Trophoblast cell (in vitro differentiated cells and primary cell): ENCODE measurements around the gene CFAP57.

Experiments
- DNase-seq, 2 donors: peaks; one replicate each; pipeline ENCODE4 v3.0.0-alpha.2; 2016
- H2AFZ ChIP-seq: 2 replicates; pipeline ENCODE4 v1.6.1; 2013; ENCODE audit warnings: low read length, moderate library complexity, mild to moderate bottlenecking; ENCODE audit not compliant: insufficient read depth, poor library complexity
- H2AK5ac ChIP-seq: 2 replicates; pipeline ENCODE4 v1.6.1; 2013; ENCODE audit warnings: mild to moderate bottlenecking, low read length
- H2BK120ac ChIP-seq: 2 replicates; pipeline ENCODE4 v1.6.1; 2013; ENCODE audit warnings: low read length, mild to moderate bottlenecking, moderate library complexity; ENCODE audit not compliant: insufficient read depth, poor library complexity
- H2BK12ac ChIP-seq: 2 replicates; pipeline ENCODE4 v1.6.1; 2013; ENCODE audit warnings: mild to moderate bottlenecking, low read length, moderate library complexity
- H2BK5ac ChIP-seq: 2 replicates; pipeline ENCODE4 v1.6.1; 2013; ENCODE audit warnings: low read length, low read depth, moderate library complexity, mild to moderate bottlenecking; ENCODE audit not compliant: poor library complexity
- H3K14ac ChIP-seq: 2 replicates; pipeline ENCODE4 v1.6.1; 2013; ENCODE audit warnings: mild to moderate bottlenecking, low read length
- H3K18ac ChIP-seq: 2 replicates; pipeline ENCODE4 v1.6.1; 2013; ENCODE audit warnings: mild to moderate bottlenecking, low read length
- H3K23ac ChIP-seq: 2 replicates; pipeline ENCODE4 v1.6.1; 2013; ENCODE audit warnings: low read length
- H3K27ac ChIP-seq: 2 replicates; pipeline ENCODE4 v1.5.1; 2013; ENCODE audit warnings: low read depth, mild to moderate bottlenecking, inconsistent platforms, low read length, moderate library complexity
- H3K27me3 ChIP-seq: 2 replicates; pipeline ENCODE4 v1.6.1; 2013; ENCODE audit warnings: inconsistent platforms, mild to moderate bottlenecking, low read length, moderate library complexity; ENCODE audit not compliant: insufficient read depth
- H3K36me3 ChIP-seq, 2 experiments: 1 replicate in 1 of 2; 2 replicates in 1 of 2; pipeline ENCODE4 v1.6.1; 2013; ENCODE audit warnings: low read length in 2 of 2, mild to moderate bottlenecking in 2 of 2, moderate library complexity in 1 of 2; ENCODE audit not compliant: insufficient read depth in 2 of 2, control insufficient read depth in 1 of 2
- H3K4ac ChIP-seq: 2 replicates; pipeline ENCODE4 v1.6.1; 2013; ENCODE audit warnings: low read depth, mild to moderate bottlenecking, low read length, moderate library complexity
- H3K4me1 ChIP-seq, 2 experiments: 1 replicate in 1 of 2; 2 replicates in 1 of 2; pipeline ENCODE4 v1.6.1; 2013; ENCODE audit warnings: low read length in 2 of 2, mild to moderate bottlenecking in 2 of 2, moderate library complexity in 1 of 2; ENCODE audit not compliant: insufficient read depth in 2 of 2, control insufficient read depth in 1 of 2
- H3K4me2 ChIP-seq: 2 replicates; pipeline ENCODE4 v1.6.1; 2013; ENCODE audit warnings: inconsistent platforms, mild to moderate bottlenecking, low read length, moderate library complexity
- H3K4me3 ChIP-seq: 2 replicates; pipeline ENCODE4 v1.5.1; 2013; ENCODE audit warnings: mild to moderate bottlenecking, low read depth, low read length, inconsistent platforms
- H3K79me1 ChIP-seq: one replicate; pipeline ENCODE4 v1.6.1; 2013; ENCODE audit warnings: low read length
- H3K79me2 ChIP-seq: 2 replicates; pipeline ENCODE4 v1.6.1; 2013; ENCODE audit warnings: low read length, mild to moderate bottlenecking; ENCODE audit not compliant: control insufficient read depth, insufficient read depth, poor library complexity
- H3K9ac ChIP-seq: 2 replicates; pipeline ENCODE4 v1.6.1; 2013; ENCODE audit warnings: mild to moderate bottlenecking, low read length
- H3K9me3 ChIP-seq: 2 replicates; pipeline ENCODE4 v1.6.1; 2013; ENCODE audit warnings: low read depth, mild to moderate bottlenecking, control low read depth, inconsistent platforms, low read length; ENCODE audit not compliant: insufficient read depth
- H4K12ac ChIP-seq: 2 replicates; pipeline ENCODE4 v1.6.1; 2013; ENCODE audit warnings: low read depth, mild to moderate bottlenecking, low read length, moderate library complexity
- H4K8ac ChIP-seq: 2 replicates; pipeline ENCODE4 v1.6.1; 2013; ENCODE audit warnings: low read depth, mild to moderate bottlenecking, low read length, moderate library complexity
- H4K91ac ChIP-seq: one replicate; pipeline ENCODE4 v1.6.1; 2013; ENCODE audit warnings: low read depth, mild to moderate bottlenecking, low read length, moderate library complexity
- WGBS: extraction: QIAGEN DNeasy Blood & Tissue Kit; methylation state at CpG from one replicate; pipeline ENCODE4 v1.1.7; 2013; ENCODE audit warnings: missing lambda C conversion rate; ENCODE audit not compliant: insufficient read length, insufficient coverage; ENCODE audit errors: extremely low coverage; 5-methylcytosine and 5-hydroxymethylcytosine counted together

CFAP57 gene

GRCh38 chr1:43286115-43286514 lies 114.0 kb downstream of the CFAP57 start:
- no CpG with 5 or more reads among the region's 11 CpGs for WGBS
- Histone ChIP-seq H3K4me2 (no peak overlapping the region), H4K91ac (no peak overlapping the region), H3K9me3 (no peaks in the 10 kb centered on the region), H4K12ac (no peak overlapping the region), H3K79me2 (no peaks in the 10 kb centered on the region), H4K8ac (no peak overlapping the region), H3K9ac (no peak overlapping the region), H2AFZ (no peak overlapping the region), H3K4me1 (peaks cover 4 to 10% of the 10 kb centered on the region in 2 experiments), H3K23ac (no peak overlapping the region), H2BK12ac (no peak overlapping the region), H3K4ac (no peak overlapping the region), H3K36me3 (no peaks in the 10 kb centered on the region), H2BK120ac (no peak overlapping the region), H3K18ac (no peak overlapping the region), H3K4me3 (no peak overlapping the region), H3K27ac (no peak overlapping the region), H2BK5ac (no peak overlapping the region), H3K27me3 (no peaks in the 10 kb centered on the region), H3K14ac (no peak overlapping the region), H2AK5ac (no peak overlapping the region), H3K79me1 (no peaks in the 10 kb centered on the region)
- DNase-seq = no peak

GRCh38 chr1:43286533-43286932 lies 114.4 kb downstream of the CFAP57 start:
- H3K4ac ChIP-seq = no peak overlapping the region
- no peak overlapping the region for H2BK5ac ChIP-seq
- H3K79me1 ChIP-seq = no peaks in the 10 kb centered on the region
- no peak overlapping the region for H2AFZ ChIP-seq
- no CpG with 5 or more reads among the region's 5 CpGs for WGBS
- no peaks in the 10 kb centered on the region for H3K9me3 ChIP-seq
- no peak overlapping the region for H3K23ac ChIP-seq
- no peaks in the 10 kb centered on the region for H3K36me3 ChIP-seq
- no peak overlapping the region for H2AK5ac ChIP-seq
- peaks cover 4 to 10% of the 10 kb centered on the region in 2 experiments for H3K4me1 ChIP-seq
- H3K4me2 ChIP-seq = no peak overlapping the region
- H3K79me2 ChIP-seq = no peaks in the 10 kb centered on the region
- no peak overlapping the region for H4K8ac ChIP-seq
- H3K27me3 ChIP-seq = no peaks in the 10 kb centered on the region
- H3K4me3 ChIP-seq = no peak overlapping the region
- H3K18ac ChIP-seq = no peak overlapping the region
- H2BK12ac ChIP-seq = no peak overlapping the region
- H3K14ac ChIP-seq = no peak overlapping the region
- no peak overlapping the region for H4K91ac ChIP-seq
- no peak overlapping the region for H4K12ac ChIP-seq
- H2BK120ac ChIP-seq = no peak overlapping the region
- DNase-seq = no peak
- no peak overlapping the region for H3K27ac ChIP-seq
- H3K9ac ChIP-seq = no peak overlapping the region

- H3K4me2 ChIP-seq = no peak overlapping the region
- H3K18ac ChIP-seq = no peak overlapping the region
- H3K27me3 ChIP-seq = no peaks in the 10 kb centered on the region
- DNase-seq = peak in 1 of 2 donors; percentile 64
- H3K9me3 ChIP-seq = no peaks in the 10 kb centered on the region
- no peak overlapping the region for H4K8ac ChIP-seq
- no peak overlapping the region for H3K9ac ChIP-seq
- H3K4me1 ChIP-seq = peaks cover 4 to 10% of the 10 kb centered on the region in 2 experiments
- no peaks in the 10 kb centered on the region for H3K79me2 ChIP-seq
- no peak overlapping the region for H2BK120ac ChIP-seq
- H3K4ac ChIP-seq = no peak overlapping the region
- whole genome bisulfite sequencing = no CpG with 5 or more reads among the region's 9 CpGs
- H3K79me1 ChIP-seq = no peaks in the 10 kb centered on the region
- no peak overlapping the region for H4K12ac ChIP-seq
- no peak overlapping the region for H2AFZ ChIP-seq
- no peak overlapping the region for H3K14ac ChIP-seq
- H3K36me3 ChIP-seq = no peaks in the 10 kb centered on the region
- no peak overlapping the region for H3K27ac ChIP-seq
- no peak overlapping the region for H3K4me3 ChIP-seq
- H2BK12ac ChIP-seq = no peak overlapping the region
- H2BK5ac ChIP-seq = no peak overlapping the region
- H2AK5ac ChIP-seq = no peak overlapping the region
- no peak overlapping the region for H3K23ac ChIP-seq
- no peak overlapping the region for H4K91ac ChIP-seq
Observed at GRCh38 chr1:43288058-43288784, 116.1 kb downstream of the CFAP57 start.

DNA sequence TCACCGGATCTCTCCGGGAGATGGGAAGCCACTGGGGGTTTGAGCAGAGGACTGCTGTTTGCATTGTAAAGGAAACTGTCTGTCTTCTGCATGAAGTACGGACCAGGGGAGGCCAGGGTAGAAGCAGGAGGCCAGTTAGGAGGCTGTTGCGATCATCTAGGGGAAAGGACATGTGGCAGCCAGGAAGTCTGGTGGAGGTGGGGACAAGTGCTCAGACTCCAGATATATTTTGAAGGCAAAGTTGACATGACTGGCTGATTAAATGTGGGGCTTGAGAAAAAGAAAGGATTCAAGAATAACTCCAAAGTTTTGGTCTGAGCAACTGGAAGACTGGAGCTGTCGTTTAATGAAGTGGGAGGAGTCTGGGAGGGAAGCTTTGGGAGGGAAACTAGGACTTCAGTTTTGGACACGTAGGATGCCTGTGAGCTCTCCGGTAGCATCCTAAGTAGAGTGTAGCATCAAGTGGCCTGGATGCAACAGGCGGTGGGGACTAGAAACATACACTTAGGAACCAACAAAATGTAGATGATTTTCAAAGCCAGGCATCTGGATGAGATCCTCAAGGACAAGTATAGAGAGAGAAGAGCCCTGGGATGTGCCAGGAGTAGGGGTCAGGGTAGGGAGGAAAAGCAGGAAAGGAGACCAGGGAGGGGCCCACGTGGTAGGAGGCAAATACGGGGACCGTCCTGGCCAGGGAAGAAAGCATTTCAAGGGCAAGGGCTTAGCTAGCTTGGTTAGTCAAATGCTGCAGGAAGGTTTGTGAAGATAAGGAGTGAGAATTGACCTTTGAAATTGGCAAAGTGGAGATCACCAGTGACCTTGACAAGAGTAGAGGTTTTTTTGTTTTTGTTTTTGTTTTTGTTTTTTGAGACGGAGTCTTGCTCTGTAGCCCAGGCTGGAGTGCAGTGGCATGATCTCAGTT lies 116.9 kb downstream of the CFAP57 start:
- Histone ChIP-seq H2BK5ac (no peak overlapping the region), H3K4me1 (peaks cover 4 to 10% of the 10 kb centered on the region in 2 experiments), H2BK120ac (no peak overlapping the region), H3K14ac (no peak overlapping the region), H3K27me3 (no peaks in the 10 kb centered on the region), H3K23ac (no peak overlapping the region), H3K4me2 (no peak overlapping the region), H4K8ac (no peak overlapping the region), H2BK12ac (no peak overlapping the region), H3K27ac (no peak overlapping the region), H3K9ac (no peak overlapping the region), H3K36me3 (no peaks in the 10 kb centered on the region), H3K4me3 (no peak overlapping the region), H3K9me3 (no peaks in the 10 kb centered on the region), H3K79me2 (no peaks in the 10 kb centered on the region), H2AFZ (no peak overlapping the region), H2AK5ac (no peak overlapping the region), H4K91ac (no peak overlapping the region), H3K79me1 (no peaks in the 10 kb centered on the region), H4K12ac (no peak overlapping the region), H3K18ac (no peak overlapping the region), H3K4ac (no peak overlapping the region)
- no CpG with 5 or more reads among the region's 12 CpGs for WGBS
- no peak for DNase-seq
